ELR (cell line): ENCODE measurements around the gene SKA1.
"Not testable (repeated sequence)": the region's sequence is repeated elsewhere in the genome, so short reads cannot be mapped to it uniquely, and the experiment has no call there.

Source experiments
- DNase-seq: peaks from one replicate; pipeline ENCODE4 v3.0.0-alpha.2; 2015; ENCODE audit warnings: low read depth

The SKA1 gene

DNA sequence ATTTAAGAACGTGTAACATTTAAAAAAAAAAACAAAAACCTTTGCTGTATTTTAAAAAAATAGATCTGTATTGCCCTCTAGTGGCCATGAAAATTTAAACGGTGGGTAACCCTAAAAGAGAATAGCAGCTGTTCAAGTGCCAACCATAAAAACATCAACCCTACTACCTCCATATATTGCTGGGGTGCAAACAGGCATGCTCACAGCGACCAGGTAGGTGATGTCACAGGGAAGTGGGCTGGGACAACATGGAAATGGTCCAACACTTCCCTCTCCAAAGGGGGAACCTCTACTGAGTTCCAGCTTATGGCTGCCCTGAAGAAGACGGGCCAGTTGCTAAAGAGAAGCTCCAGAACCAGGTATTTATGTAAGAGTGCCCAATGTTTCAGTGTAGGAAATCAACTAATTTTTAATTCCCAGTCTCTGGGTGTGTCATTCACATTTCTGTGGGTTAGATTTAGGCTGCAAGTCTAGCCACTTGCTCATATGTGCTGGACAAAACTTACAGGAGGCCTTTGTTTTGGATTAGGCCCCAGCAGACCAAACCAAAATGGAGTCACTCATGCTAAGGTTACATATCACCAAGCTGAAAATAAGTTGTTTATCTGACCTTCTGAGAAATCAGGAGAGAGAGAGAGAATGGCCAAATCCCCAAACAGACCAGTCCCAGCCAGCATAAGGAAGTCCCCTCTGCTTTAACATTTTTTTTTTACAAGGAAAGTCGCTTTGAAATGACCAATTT lies 54.5 kb downstream of the SKA1 start:
- DNase-seq: peak; percentile 53

GRCh38 chr18:50432915-50433314 lies 58.1 kb downstream of the SKA1 start:
- DNase-seq: peak; percentile 29

GRCh38 chr18:50436742-50437141 lies 61.9 kb downstream of the SKA1 start:
- not testable (repeated sequence) for DNase-seq

- DNase-seq: no peak
Observed at GRCh38 chr18:50439460-50440015, 64.7 kb downstream of the SKA1 start.

DNA sequence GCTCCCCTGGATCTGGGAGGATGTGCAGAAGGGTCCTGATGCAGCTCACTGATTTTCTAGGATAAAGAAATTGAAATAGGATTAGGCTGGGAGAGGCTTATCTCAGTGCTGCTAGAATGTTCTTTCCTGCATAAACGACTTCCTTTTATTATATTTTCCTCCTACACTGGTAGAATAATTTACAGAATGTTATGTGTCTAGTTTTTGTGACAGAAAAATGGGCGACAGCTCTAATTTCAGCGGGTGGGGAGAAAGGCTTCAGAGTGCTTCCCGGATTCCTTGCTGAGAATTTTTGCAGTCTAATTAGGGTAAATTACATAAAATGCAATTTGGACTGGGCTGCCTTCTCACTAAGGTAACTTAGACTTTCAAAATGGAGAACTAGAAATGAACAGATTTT lies 66.2 kb downstream of the SKA1 start:
- no peak for DNase-seq

DNA sequence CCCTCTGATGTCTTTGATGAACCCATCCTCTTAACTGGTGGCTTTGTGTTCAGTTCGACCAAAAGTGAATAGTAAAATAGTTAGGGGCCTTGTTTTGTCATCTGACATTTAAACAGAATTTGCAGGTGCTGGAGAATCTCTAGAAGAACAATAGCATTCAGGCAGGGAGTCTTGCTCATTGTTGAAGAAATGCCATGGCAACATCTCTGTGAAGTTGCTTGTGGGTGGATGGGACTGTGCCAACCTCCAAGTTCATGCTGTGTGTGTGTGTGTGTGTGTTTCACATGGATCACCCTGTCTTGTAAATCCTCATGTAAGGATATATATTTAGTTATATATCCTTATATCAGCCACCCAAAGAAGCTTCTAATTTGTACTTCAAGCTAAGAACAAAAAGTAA lies 66.7 kb downstream of the SKA1 start:
- no peak for DNase-seq
